Loucy (cell line): Measurements from ENCODE around the gene YAF2.

ENCODE experiments used
- H2AFZ ChIP-seq: fragments of 200-600 bp; sonication (generic); 2 replicates; pipeline ENCODE4 v1.6.0; 2016; ENCODE audit warnings: antibody characterized with exemption, mild to moderate bottlenecking, low read length, moderate library complexity
- H3F3A ChIP-seq: fragments of 200-600 bp; 2 replicates; pipeline ENCODE4 v1.6.0; 2016; ENCODE audit warnings: antibody characterized with exemption, low read depth, mild to moderate bottlenecking
- H3K27me3 ChIP-seq: fragments of 200-600 bp; sonication (generic); 2 replicates; pipeline ENCODE4 v1.6.1; 2014; ENCODE audit warnings: low read length, mild to moderate bottlenecking; ENCODE audit not compliant: insufficient read depth, poor library complexity, severe bottlenecking
- H3K36me3 ChIP-seq: fragments of 200-600 bp; sonication (generic); 2 replicates; pipeline ENCODE4 v1.6.1; 2016; ENCODE audit warnings: low read length; ENCODE audit not compliant: insufficient read depth
- H3K4me1 ChIP-seq: fragments of 200-600 bp; sonication (generic); 2 replicates; pipeline ENCODE4 v1.5.1; 2014; ENCODE audit warnings: low read length, mild to moderate bottlenecking; ENCODE audit not compliant: insufficient read depth, poor library complexity, severe bottlenecking
- H3K4me2 ChIP-seq: fragments of 200-600 bp; sonication (generic); 2 replicates; pipeline ENCODE4 v1.6.0; 2014; ENCODE audit warnings: antibody characterized with exemption, low read length, low read depth, mild to moderate bottlenecking; ENCODE audit not compliant: poor library complexity, severe bottlenecking
- H3K4me3 ChIP-seq: fragments of 200-600 bp; sonication (generic); 2 replicates; pipeline ENCODE4 v1.5.1; 2014; ENCODE audit warnings: low read length, mild to moderate bottlenecking, mixed read lengths; ENCODE audit not compliant: poor library complexity, severe bottlenecking
- H3K79me2 ChIP-seq: fragments of 200-600 bp; sonication (generic); 2 replicates; pipeline ENCODE4 v1.6.1; 2014; ENCODE audit warnings: low read length; ENCODE audit not compliant: insufficient read depth
- H3K9ac ChIP-seq: fragments of 200-600 bp; sonication (generic); 2 replicates; pipeline ENCODE4 v1.6.0; 2014; ENCODE audit warnings: mild to moderate bottlenecking, low read depth, low read length, moderate library complexity; ENCODE audit not compliant: poor library complexity, severe bottlenecking
- H3K9me2 ChIP-seq: fragments of 200-600 bp; sonication (generic); replicated peaks from 2 replicates; pipeline ENCODE4 v1.6.1; 2016; ENCODE audit warnings: low read depth, low read length, mixed read lengths
- H3K9me3 ChIP-seq: fragments of 200-600 bp; sonication (generic); 2 replicates; pipeline ENCODE4 v1.6.1; 2014; ENCODE audit warnings: mild to moderate bottlenecking, antibody characterized with exemption, low read length, low read depth; ENCODE audit not compliant: insufficient read depth
- H4K20me1 ChIP-seq: fragments of 200-600 bp; sonication (generic); 2 replicates; pipeline ENCODE4 v1.6.0; 2014; ENCODE audit warnings: antibody characterized with exemption, low read length, mild to moderate bottlenecking; ENCODE audit not compliant: insufficient read depth, poor library complexity, severe bottlenecking
- CTCF ChIP-seq: fragments of 200-600 bp; sonication (generic); conservative IDR thresholded peaks from 2 replicates; pipeline ENCODE4 v1.5.1; 2014; ENCODE audit warnings: mild to moderate bottlenecking, antibody characterized with exemption, low read length
- EZH2phosphoT487 ChIP-seq: fragments of 200-600 bp; IDR thresholded peaks from 2 replicates; pipeline ENCODE4 v1.6.1; 2018; ENCODE audit warnings: antibody characterized with exemption, mild to moderate bottlenecking, moderate library complexity, borderline replicate concordance

Gene YAF2

GRCh38 chr12:42201063-42201462 is 37.0 kb downstream of the YAF2 start:
- Histone ChIP-seq H3K27me3 (no peaks in the 10 kb centered on the region), H3F3A (no peaks in the 10 kb centered on the region), H3K9ac (no peak overlapping the region), H3K4me3 (no peak overlapping the region), H3K9me2 (no peaks in the 10 kb centered on the region), H3K36me3 (peaks cover 62% of the 10 kb centered on the region; the same call in 1 of the 2 replicates), H3K9me3 (no peaks in the 10 kb centered on the region), H2AFZ (no peak overlapping the region), H3K4me2 (no peak overlapping the region), H3K4me1 (no peaks in the 10 kb centered on the region), H4K20me1 (peaks cover 21% of the 10 kb centered on the region), H3K79me2 (peaks cover 18% of the 10 kb centered on the region; the same call in 1 of the 2 replicates)
- TF ChIP-seq EZH2phosphoT487 (no peak), CTCF (no peak)

GRCh38 chr12:42199007-42199406 is 39.0 kb downstream of the YAF2 start:
- Histone ChIP-seq H3K79me2 (peaks cover 12% of the 10 kb centered on the region; the same call in 1 of the 2 replicates), H3K4me3 (no peak overlapping the region), H3K9me3 (no peaks in the 10 kb centered on the region), H3K9ac (no peak overlapping the region), H4K20me1 (peaks cover 14% of the 10 kb centered on the region), H3K27me3 (no peaks in the 10 kb centered on the region), H3K4me1 (no peaks in the 10 kb centered on the region), H3K9me2 (no peaks in the 10 kb centered on the region), H3K36me3 (peaks cover 56% of the 10 kb centered on the region; the same call in 1 of the 2 replicates), H3K4me2 (no peak overlapping the region), H2AFZ (no peak overlapping the region), H3F3A (no peaks in the 10 kb centered on the region)
- TF ChIP-seq CTCF (no peak), EZH2phosphoT487 (no peak)

DNA sequence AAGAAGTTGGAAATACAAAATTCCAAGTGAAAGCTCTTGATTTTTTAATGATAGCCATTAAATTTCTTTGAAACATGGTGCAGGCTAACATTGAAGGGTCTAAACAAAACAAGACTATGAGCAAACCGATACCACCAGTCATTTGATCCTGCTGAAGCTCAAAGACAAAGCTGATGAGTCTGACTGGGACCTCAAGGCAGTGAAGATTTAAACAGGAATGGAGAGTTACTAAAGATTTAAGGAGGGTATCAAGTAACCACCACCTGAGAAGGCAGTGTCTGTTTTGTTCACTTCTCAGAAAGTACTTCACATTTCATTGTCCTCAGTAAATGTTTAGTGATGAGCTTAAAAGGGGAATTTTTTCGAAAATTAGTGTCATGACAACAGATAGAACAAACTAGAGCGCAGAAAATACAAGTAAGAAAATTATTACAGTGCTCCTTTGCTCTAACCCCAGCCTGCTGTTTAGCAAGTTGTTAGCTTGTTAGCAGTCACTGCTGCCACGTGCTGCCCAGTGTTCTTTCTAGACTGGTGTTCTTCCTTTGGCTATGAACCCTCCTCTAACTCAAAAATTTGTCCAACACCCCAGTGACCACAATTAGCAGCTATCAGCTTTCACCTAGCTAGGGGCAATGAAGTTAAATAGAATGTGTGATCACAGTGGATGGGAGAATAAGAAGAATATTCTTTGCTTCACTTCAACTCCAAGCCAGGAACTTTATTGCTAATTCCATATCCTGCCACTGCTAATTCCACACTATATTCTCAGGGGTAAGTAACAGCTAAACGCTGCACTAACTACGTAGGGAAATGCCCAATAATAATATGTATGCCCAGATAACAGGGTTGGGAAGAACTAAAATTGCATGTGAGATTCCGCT is 41.1 kb downstream of the YAF2 start:
- peaks cover 8% of the 10 kb centered on the region; the same call in 1 of the 2 replicates for H3K79me2 ChIP-seq
- no peaks in the 10 kb centered on the region for H3K9me3 ChIP-seq
- H3K9me2 ChIP-seq, result no peaks in the 10 kb centered on the region
- no peak overlapping the region for H3K9ac ChIP-seq
- TF ChIP-seq CTCF, result no peak
- TF ChIP-seq EZH2phosphoT487, result no peak
- H3K27me3 ChIP-seq, result no peaks in the 10 kb centered on the region
- no peak overlapping the region for H3K4me2 ChIP-seq
- H3K36me3 ChIP-seq, result peaks cover 59% of the 10 kb centered on the region; the same call in 1 of the 2 replicates
- H4K20me1 ChIP-seq, result peaks cover 13% of the 10 kb centered on the region
- H3F3A ChIP-seq, result no peaks in the 10 kb centered on the region
- no peak overlapping the region for H3K4me3 ChIP-seq
- H2AFZ ChIP-seq, result no peak overlapping the region
- no peaks in the 10 kb centered on the region for H3K4me1 ChIP-seq
